Measurements from ENCODE around the gene PARD3.

The PARD3 gene

GRCh38 chr10:34104829-34105572 lies 710.1 kb downstream of the PARD3 start:
- DNase-seq: no peak

GRCh38 chr10:34102893-34103506 lies 712.1 kb downstream of the PARD3 start:
- no peak for DNase-seq

GRCh38 chr10:34102237-34102673 lies 712.8 kb downstream of the PARD3 start:
- no peak for DNase-seq

GRCh38 chr10:34101001-34101400 lies 714.1 kb downstream of the PARD3 start:
- no peak for DNase-seq

GRCh38 chr10:34098821-34099567 lies 716.1 kb downstream of the PARD3 start:
- no peak for DNase-seq

GRCh38 chr10:34097682-34098081 lies 717.4 kb downstream of the PARD3 start:
- DNase-seq: no peak

GRCh38 chr10:34094961-34095360 lies 720.1 kb downstream of the PARD3 start:
- DNase-seq: no peak

GRCh38 chr10:34094146-34094696 lies 720.9 kb downstream of the PARD3 start:
- DNase-seq: no peak

- DNase-seq: no peak
Observed at GRCh38 chr10:34092891-34093290, 722.2 kb downstream of the PARD3 start.

GRCh38 chr10:34091635-34092195 lies 723.4 kb downstream of the PARD3 start:
- DNase-seq: no peak

- no peak for DNase-seq
Observed at GRCh38 chr10:34089253-34089652, 725.8 kb downstream of the PARD3 start.

GRCh38 chr10:34088208-34088794 lies 726.8 kb downstream of the PARD3 start:
- DNase-seq: no peak

- no peak for DNase-seq
Observed at GRCh38 chr10:34087095-34087418, 728.0 kb downstream of the PARD3 start.

- DNase-seq: no peak
Observed at GRCh38 chr10:34083567-34083966, 731.5 kb downstream of the PARD3 start.

- no peak for DNase-seq
Observed at GRCh38 chr10:34081948-34082347, 733.1 kb downstream of the PARD3 start.

- no peak for DNase-seq
Observed at GRCh38 chr10:34081347-34081743, 733.8 kb downstream of the PARD3 start.

- DNase-seq: no peak
Observed at GRCh38 chr10:34080485-34081346, 734.4 kb downstream of the PARD3 start.

- no peak for DNase-seq
Observed at GRCh38 chr10:34079702-34080484, 735.2 kb downstream of the PARD3 start.

GRCh38 chr10:34078745-34079470 lies 736.2 kb downstream of the PARD3 start:
- DNase-seq: no peak

- DNase-seq: no peak
Observed at GRCh38 chr10:34078017-34078744, 736.9 kb downstream of the PARD3 start.
